Astrocyte of the cerebellum (primary cell): ENCODE data around the gene SORL1-AS1.

Experiments
- DNase-seq: peaks from one replicate; pipeline ENCODE4 v3.0.0-alpha.2; 2011; ENCODE audit warnings: low read depth
- H3K4me3 ChIP-seq: 2 replicates; pipeline ENCODE4 v1.5.1; 2011; ENCODE audit warnings: mild to moderate bottlenecking, low read depth, low read length, moderate library complexity
- in situ Hi-C: cut with HindIII; loops from 2 replicates; pipeline ENCODE4 v1.10.0; 2017; ENCODE audit warnings: low sequenced_read_pairs
- TF ChIP-seq, protein P1 (sequence below): IDR thresholded peaks from 2 replicates; pipeline ENCODE4 v1.5.1; 2012; ENCODE audit warnings: low read length, low read depth, moderate library complexity, mild to moderate bottlenecking; ENCODE audit errors: missing control alignments

The SORL1-AS1 gene

DNA sequence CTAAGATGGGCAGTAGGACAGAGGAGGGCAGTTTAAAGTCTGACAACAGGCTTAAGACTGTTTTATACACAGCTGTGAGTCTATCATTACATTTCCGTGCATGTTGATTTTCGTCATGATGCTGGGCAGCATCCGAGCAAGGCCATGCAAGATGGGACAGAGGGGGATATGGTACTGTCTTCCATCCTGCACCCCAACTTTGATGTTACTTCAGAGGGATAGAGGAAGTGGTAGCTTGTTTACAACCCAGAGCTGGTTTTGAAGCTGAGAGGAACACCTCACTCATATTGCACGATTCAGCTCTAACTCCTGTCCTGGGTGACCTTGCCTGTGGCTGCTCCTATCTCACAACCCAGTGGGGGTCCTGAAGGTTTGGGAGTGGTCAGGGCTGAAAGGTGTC, 3.6 kb downstream of the SORL1-AS1 start:
- no peak for DNase-seq
- in situ Hi-C loops, result no loop called here
- TF ChIP-seq, protein P1, sequence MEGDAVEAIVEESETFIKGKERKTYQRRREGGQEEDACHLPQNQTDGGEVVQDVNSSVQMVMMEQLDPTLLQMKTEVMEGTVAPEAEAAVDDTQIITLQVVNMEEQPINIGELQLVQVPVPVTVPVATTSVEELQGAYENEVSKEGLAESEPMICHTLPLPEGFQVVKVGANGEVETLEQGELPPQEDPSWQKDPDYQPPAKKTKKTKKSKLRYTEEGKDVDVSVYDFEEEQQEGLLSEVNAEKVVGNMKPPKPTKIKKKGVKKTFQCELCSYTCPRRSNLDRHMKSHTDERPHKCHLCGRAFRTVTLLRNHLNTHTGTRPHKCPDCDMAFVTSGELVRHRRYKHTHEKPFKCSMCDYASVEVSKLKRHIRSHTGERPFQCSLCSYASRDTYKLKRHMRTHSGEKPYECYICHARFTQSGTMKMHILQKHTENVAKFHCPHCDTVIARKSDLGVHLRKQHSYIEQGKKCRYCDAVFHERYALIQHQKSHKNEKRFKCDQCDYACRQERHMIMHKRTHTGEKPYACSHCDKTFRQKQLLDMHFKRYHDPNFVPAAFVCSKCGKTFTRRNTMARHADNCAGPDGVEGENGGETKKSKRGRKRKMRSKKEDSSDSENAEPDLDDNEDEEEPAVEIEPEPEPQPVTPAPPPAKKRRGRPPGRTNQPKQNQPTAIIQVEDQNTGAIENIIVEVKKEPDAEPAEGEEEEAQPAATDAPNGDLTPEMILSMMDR, result no peak
- H3K4me3 ChIP-seq, result no peak overlapping the region

- TF ChIP-seq, protein P1, result no peak
- in situ Hi-C loops, result no loop called here
- H3K4me3 ChIP-seq, result no peak overlapping the region
- DNase-seq, result no peak
Observed at GRCh38 chr11:121448431-121448941, 4.3 kb downstream of the SORL1-AS1 start.

DNA sequence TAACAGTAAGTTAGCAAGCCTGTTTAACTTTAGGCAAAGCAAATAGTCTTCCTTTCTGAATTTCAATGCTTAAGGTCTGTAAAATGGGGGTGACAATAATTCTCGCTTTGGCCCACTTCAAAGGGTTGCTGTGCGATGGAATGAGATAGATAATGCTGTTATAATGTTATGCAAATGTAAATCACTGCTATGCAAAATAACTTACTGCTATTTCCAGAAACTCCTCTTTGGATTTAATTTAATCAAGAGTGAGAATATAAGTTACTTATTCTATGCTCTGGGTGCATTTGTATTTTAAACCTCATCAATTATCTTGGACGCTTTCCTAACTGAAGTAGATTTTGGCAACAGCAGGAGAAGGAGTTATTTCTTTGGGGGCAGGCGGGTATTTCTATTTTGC, 4.8 kb downstream of the SORL1-AS1 start:
- TF ChIP-seq, protein P1, result no peak

GRCh38 chr11:121446752-121447156, 6.0 kb downstream of the SORL1-AS1 start:
- TF ChIP-seq, protein P1, result peak; percentile 21
- no peak for DNase-seq
- H3K4me3 ChIP-seq, result no peak overlapping the region
- in situ Hi-C loops, result no loop called here

More for the DNA sequence above, 4.8 kb downstream of the SORL1-AS1 start:
- in situ Hi-C loops, result no loop called here
- no peak overlapping the region for H3K4me3 ChIP-seq
- no peak for DNase-seq

GRCh38 chr11:121445071-121445768, 7.5 kb downstream of the SORL1-AS1 start:
- no peak overlapping the region for H3K4me3 ChIP-seq
- in situ Hi-C loops, result no loop called here
- DNase-seq, result no peak
- TF ChIP-seq, protein P1, result no peak

DNA sequence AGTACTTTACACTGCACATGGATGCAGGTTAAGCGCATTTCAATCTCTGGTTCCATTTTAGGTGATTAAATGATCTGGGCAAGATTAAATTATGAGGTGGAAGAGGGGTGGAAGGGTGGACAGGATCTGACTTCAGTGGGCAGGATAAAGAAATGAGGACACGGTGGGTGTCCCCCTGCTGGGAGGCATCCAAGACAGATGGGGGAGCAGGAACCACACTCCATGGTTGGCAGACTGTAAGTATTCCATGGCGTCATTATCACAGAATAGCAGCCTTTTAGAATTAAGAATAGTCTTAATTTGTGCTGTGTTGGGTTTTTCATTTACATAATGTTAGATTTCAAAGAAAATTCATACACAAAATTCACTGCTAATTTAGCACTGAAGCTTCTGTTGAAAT, 8.2 kb downstream of the SORL1-AS1 start:
- TF ChIP-seq, protein P1, result no peak
- DNase-seq, result no peak
- in situ Hi-C loops, result no loop called here
- H3K4me3 ChIP-seq, result no peak overlapping the region
